Endometrium (tissue), 2 donors: ENCODE measurements around the gene GFI1B.
"Not testable (repeated sequence)": the region's sequence is repeated elsewhere in the genome, so short reads cannot be mapped to it uniquely, and the experiment has no call there.

Experiments
- FAIRE-seq: peaks from 2 replicates; lab custom pipeline; 2012; peaks lifted over from hg19 to GRCh38; lab: Jason Lieb, UNC
- donor health status: control.
- donor health status: control.

Gene GFI1B

DNA sequence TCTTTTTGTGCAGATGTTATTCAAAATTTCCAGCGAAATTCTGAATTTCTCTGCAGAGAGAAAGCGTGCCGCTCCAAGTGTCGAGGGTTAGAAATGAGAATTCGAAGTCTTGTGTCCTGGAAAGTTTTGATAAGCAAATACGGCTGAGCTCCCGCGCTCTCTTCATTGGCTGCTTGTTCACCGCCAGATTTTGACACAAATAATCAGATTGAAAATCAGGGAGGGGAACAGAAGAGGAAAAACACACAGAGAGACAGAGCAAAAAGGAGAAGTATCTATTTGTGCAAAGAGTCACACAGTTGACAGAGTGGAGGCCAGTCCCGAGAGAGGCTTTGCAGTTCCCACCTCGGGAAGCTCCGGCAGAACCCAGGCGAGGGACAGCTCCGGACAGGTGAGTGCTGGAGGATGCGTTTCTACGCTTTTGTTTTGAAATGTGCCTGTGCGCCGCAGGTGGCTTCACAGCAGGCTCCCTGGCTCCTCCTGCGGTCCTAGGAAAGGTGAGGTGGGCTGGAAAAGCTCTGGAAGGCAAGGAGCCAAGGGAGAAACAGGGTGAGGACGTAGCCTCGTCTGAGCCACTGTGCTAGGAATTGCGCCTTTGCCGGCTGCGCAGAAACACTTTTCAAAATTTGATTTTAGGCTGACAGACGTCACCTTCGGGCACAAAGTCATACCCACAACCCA, at the start of gene GFI1B:
GFI1B (plus strand) TSS at position 244 of the 681 bp plus-strand sequence. CDS start 7,985 bp downstream, outside the sequence.
- FAIRE-seq = no peak

DNA sequence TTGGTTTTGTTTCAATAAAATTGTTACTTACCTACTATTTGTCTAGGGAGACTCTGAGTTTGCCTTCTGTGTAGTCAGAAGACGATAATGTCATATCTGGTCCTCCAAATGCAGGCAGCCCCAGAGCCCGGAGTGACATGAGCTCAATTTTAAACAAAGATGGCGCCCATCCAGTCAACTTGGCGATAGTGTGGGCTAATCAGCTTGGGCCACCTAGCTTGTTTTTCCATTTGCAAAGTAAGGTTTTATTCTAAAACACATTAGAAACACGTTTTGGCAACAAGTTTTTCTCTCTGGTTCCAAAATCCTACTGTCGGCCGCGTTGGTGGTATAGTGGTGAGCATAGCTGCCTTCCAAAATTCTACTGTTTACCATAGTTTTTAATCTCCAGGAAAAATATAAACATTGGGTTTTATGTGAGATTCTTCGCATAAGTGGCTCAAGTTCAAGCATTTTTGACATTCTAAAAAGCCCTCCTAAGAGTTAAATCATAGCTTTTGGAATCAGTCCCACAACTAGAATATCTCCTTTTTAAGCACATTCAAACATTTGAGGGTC, 47.2 kb upstream of the GFI1B start:
- FAIRE-seq = no peak

DNA sequence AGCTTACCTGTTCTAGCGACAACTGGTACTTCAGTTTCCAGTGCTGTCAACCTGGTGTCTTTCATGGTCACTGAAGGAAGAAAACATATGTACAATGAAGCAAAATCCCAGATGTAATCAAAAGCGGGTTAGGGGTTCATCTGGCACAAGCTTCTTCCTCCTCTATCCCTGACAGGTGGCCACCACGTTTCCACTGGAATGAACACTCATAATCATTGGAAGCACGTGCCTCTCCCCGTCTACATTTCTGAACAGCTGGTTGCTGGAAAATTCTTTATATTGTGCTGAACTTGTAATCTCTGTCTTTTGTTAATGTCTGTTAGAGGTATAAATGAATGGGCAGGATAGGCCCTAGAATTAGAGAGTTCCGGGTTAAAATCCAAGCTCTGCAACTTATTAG, 43.5 kb upstream of the GFI1B start:
- FAIRE-seq = no peak

DNA sequence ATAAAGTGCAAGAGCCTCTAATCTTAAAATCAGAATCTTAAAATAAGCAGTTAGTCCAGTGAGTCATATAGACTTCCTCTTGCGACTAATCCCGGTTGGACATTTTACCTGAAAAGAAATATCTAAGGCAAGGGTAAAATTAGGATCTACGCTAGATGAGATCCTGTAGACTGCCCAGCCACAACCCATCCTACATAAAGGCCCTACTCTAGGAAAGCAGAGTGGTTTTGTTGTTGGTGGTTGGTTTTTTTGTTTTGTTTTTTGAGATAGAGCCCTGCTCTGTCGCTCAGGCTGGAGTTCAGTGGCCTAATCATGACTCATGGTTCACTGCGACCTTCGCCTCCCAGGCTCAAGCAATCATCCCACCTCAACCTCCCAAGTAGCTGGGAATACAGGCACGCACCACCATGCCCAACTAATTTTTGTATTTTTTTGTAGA, 41.0 kb upstream of the GFI1B start:
- FAIRE-seq = no peak

DNA sequence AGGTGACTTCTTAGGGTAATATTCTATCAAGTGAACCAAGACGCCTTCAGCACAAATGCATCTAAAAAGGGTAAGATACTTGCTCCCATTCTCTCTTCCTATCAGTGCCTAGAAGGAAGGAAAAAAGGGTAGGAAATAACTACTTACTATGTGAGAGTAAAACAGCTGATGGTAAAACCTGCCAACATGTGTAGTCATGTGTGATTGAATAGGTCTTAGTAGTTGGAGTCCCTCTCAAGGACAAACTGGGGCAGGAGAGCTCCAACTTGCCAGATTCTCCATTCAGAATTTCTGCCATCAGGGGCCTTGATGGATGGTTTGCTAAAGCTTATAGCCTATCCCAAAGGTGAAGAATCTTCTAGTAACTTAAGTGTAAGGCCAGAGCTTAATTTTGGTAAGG, 39.3 kb upstream of the GFI1B start:
- FAIRE-seq = no peak

DNA sequence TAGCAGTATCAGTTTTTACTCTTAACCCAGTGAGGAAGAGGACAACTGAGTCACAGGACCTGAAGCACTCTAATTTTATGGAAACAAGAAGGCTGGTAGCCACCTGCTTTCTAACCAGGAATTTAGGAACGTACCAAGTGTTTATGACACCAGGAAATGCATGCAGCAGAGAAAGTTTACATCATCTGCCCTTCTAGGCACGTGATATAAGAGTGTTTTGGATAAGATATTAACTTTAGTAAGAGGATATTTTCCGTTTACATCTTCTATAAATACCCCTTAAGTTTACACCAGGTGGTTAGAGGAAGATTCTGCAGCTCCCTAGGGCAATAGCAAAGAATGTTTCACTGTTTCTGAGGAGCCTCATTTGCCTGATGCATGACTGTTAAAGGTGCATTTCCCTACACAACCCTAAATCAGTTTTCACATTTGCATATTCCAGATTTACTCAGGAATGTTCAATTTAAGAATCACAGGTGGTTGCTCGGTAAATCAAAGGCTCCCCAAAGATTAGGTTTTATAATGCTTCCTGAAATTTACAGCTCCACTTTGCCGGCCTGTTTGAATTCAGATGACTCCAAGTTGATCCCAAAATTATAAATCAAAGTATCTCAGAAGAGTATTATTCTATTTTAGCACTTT, 35.8 kb upstream of the GFI1B start:
- FAIRE-seq = no peak

DNA sequence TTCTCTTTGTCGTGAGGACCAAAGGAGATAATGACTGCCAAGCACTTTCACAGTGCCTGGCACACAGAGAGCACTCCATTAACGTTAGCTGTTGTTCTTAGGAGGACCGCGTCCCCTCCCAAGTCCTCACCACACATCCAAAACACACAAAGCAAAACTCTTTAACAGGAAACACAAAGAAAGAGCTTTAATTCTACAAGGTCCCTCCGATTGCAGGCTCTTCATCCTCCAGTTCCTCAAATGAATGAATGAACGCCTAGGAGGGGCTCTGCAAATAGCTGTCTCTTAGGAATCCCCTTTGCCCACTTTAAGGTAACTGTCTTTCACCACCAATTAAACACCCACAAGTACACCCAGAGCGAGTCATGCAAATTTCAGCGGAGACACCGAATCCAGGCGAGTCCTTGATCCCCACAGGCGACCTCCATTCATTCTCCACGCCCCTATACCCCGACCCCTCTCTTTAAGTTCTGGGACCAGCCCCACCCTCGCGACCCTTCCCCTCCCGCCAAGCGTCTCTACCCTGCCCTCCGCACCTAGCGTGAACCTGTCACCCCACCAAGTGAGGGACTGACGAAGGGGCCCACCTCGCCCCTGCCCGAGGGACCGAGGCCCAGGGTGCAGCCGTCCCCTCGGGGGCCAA, 34.7 kb upstream of the GFI1B start:
- no peak for FAIRE-seq

DNA sequence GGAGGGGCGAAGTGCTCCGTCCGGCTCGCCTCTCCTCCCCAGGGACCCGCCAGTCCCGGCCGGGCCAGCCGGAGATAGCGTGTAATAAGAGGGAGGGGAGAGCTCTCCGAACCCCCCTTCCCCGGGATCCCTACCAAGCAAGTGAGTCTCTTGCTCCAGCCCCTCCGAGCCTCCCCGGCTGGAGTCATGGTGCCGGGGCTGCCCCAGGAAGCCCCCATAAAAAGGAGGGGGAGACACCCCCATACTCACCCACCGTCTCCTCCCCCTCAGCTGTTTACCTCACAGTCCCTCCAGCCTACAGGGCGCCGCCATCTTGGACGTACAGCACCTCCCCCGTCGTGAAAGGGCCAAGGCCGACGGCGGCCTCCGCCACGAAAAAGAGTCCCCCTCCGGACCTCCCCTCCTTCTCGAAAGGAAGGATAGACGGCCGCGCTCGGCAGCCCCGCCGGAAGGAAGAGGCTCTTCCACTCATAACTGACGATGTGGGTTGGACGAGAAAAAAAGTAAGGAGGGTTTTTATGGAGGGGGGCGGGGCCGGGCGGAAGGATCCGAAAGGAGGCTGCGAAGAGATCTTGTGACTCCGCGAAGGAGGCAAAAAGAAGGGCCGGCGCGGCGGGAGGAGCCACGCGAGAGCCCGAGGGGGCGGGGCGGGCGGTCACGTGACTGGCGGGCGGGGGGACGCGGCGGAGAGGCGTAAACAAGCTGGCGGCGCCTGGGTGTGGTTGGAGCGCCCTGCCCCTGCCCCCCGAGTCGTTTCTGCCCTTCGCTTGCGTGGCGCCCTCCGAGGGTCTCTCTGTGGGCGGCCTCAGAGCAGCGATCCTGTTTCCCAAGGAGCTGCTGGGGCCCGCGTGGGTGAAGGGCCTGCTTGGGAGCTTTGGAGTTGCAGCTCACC, 34.0 kb upstream of the GFI1B start, which contains the start of gene TSC1:
TSC1 (minus strand) TSS at position 323 of the 892 bp plus-strand sequence. CDS start 15,744 bp downstream, outside the sequence.
- FAIRE-seq = no peak

DNA sequence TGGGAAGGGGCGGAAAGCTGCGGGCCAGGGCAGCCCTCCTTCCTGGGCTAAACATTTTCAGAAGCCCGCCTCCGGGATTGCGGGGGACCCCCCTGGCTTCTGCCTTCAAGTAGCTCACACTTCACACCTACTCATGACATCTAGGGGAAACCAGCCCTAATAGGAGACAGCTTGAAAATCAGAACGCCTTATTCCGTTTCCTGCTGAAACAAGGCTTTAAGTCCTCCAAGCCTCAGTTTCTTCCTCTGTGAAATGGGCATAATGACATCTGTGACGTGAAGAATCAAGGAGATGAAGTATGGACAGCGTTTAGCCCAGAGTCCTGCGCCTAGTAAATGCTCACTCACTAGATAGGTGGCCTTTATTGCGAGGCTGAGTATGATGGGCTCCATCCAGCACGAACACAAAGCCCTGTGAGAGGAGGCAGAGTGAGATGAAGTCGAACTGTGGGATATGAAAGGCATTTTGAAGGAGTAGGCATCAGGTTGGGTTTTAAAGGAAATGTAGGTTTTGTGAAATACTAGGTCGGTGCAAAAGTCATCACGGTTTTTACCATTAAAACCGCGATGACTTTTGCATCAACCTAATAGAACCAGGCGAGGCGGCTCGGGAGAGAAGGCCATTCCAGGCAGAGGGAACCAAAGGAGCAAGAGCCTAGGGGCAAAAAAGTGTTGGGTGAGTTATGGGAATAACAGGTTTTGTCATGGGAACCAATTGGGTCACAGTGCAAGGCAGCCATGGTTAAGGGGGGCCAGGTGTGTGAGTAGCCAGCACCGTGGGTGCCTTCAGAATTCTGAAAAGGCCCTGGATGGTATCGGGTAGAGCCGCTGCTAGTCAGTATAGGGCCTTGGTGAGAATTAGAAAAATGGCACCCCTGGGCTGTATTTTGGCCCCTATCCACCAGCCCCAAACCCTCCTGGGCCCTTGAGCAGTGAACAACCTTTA, 33.0 kb upstream of the GFI1B start:
- no peak for FAIRE-seq

DNA sequence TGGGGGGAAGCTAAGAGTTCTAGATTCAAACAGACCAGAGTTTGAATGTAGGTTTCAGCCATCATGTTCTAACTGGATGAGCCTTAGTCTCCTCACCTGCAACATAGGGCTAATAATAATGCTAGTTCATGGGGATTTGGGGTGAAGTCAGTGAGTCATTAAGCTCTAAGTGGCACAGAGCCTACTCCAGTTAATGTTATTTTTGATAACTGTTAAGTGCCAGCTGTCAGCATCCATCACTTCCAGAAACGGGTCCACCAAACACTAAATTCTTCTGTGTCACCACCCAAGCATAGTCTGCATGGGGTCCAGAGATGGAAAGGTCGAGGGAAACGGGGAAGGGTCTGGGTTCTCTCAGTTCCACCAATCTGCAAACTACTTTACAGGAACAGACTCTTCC, 32.3 kb upstream of the GFI1B start:
- FAIRE-seq = no peak

DNA sequence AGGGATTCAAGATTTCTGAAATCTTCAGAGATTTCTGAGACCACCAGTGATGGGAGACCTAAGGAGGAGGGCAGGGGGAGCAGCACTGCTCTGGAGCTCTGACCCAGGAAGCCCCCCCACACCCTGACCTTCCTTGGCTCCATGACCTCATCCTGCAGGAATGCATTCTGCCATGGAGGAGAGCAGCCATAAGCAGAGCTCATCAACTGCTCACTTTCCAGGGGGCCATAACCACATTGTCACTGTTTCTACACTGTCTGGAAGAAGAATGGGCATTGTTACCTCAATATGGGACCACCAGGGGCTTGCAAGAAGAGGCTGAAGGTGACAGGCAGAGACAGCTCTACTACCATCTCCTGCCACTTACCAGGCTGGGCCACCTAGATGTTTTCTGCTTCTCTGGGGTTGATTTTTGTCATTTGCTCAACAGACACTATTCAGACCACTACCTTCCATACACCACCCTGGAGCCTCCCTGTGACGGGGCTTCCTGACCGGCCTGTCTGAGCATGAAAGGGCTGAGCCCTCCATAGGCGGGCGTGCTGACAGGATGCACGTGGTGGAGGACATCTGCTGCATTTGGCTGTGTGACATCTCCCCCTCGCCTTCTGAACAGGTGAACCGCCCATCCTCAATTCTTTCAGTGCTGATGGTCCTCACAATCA, 31.7 kb upstream of the GFI1B start:
- FAIRE-seq = no peak

DNA sequence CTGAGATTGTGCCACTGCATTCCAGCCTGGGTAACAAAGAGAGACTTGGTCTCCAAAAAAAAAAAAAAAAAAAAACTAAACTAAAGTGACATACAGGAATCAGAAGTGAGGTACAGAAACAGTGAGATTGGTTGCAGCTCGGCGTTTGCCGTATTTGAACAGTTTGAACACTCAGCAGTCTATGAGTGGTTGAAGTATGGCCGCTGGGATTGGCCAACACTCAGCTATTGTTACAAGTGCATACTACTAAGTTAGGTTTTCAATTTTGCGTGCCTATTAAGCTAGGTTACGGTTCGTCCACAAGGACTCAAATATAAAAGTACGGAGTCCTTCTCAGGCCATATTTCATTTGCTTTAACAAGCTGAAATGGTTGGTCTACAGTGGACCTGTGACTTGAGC, 30.7 kb upstream of the GFI1B start:
- FAIRE-seq = no peak

DNA sequence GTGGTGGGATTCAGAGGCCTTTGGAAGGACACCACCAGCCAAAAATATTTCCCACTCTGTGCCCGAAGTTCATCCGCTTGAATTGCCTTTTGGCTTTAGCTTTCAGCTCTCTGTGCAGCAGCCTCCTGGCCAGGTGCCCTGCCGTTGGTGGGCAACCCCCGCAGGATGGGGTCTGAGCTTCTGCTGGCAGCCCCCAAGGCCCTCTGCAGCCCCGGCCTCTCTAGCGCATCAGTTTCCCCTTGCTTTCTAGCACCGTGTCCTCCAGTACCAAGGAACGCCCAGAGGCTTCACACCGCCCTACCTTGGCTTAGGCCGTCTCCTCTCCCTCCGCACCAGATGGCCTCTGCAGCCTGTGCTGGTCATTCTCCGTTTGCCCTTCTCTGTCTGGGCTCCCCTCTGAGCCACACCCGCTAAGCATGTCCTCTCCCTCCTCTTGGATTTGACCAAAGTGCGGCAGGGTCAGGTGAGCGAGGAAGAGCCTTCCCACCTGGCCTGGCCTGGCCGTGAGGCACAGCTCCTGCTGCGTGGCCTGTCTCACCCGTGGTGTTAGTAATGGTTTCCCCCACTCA, 29.9 kb upstream of the GFI1B start:
- no peak for FAIRE-seq

DNA sequence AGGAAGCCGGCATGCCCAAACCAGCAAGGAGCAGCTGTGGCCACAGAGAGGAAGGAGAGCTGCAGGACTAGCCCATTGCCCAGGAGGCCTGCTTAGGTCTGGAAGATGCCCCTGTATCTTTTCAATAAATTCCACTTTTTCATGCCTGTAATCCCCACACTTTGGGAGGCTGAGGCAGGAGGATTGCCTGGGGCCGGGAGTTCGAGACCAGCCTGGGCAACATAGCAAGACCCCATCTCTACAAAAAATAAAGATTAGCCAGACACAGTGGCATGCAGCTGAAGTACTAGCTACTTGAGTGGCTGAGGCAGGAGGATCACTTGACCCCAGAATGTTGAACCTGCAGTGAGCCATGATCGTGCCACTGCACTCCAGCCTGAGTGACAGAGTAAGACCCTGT, 28.8 kb upstream of the GFI1B start:
- FAIRE-seq = no peak

DNA sequence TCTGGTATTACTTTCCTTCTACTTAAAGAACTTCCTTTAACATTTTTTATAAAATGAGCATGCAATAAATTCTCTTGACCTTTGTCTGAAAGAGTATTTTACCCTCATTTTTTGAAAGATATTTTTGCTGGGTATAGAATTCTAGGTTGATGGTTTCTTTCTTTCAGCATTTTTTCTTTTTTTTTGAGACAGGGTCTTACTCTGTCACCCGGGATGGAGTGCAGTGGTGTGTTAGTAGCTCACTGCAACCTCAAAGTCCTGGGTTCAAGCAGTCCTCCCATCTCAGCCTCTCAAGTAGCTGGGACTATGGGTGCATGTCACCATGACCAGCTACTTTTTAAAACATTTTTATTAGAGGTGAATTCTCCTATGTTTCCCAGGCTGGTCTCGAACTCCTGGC, 23.4 kb upstream of the GFI1B start:
- no peak for FAIRE-seq

DNA sequence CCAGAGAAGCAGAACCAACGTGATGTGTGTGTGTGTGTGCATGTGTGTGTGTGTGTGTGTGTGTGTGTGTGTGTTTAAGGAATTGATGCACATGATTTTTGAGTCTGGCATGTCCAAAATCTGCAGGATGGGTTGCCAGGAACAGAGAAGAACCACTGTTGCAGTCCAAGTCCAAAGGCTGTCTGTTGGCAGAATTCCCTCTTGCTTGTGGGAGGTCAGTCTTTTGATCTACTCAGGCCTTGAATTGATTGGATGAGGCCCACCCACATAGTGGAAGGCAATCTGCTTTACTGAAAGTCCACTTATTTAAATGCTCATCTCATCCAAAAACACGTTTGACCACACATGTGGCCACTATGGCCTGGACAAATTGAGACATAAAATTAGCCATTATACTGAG, 22.7 kb upstream of the GFI1B start:
- FAIRE-seq = no peak

DNA sequence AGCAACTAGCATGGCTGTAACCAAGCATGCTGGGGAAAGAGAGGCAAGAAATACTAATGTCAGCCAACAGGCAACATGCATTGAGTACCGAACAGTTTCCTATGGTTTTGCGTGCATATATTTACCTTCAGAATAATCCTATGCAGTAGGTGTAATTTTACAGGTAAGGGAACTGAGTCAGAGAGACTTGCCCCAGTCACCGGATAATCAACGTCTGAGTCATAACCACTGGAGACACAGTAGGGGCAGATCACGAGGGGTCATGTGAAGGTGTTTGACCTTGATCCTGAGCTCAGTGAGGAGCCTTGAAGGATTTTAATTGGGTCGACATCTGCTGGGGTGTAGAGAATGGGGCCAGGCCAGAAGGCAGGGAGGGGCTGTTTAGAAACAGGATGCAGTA, 20.7 kb upstream of the GFI1B start:
- no peak for FAIRE-seq

DNA sequence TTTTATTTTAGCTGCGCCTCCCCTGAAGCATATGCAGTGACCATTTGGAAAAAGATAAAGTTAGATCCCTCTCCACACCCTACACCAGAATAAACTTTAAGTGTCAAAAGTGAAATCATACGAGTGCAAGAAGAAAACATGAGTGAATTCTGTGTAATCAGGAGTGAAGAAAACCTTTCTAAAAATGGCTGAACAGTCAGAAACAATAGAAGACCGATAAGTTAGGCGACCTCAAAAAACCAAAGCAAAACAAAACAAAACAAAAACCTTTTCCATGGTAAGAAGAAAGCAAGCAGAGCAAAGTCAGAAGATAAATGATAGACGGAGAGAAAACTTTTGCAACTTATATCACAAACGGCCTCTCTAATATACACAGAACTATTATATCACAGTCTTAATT, 17.5 kb upstream of the GFI1B start:
- no peak for FAIRE-seq

DNA sequence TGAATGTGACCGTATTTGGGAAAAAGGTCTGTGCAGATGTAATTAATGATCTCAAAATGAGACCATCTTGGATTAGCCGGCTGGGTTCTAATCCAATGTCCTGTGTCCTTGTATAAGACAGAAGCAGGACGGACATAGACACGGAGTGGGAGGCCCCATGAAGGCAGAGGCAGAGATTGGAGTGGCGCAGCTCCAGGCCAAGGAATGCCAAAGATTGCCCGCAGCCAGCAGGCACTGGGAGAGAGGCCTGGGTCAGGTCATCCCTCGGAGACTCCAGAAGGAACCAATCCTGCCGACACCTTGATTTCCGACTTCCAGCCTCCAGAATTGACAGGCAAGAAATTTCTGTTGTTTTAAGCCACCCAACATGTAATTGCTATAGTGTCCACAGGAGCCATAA, 13.0 kb upstream of the GFI1B start:
- FAIRE-seq = no peak

DNA sequence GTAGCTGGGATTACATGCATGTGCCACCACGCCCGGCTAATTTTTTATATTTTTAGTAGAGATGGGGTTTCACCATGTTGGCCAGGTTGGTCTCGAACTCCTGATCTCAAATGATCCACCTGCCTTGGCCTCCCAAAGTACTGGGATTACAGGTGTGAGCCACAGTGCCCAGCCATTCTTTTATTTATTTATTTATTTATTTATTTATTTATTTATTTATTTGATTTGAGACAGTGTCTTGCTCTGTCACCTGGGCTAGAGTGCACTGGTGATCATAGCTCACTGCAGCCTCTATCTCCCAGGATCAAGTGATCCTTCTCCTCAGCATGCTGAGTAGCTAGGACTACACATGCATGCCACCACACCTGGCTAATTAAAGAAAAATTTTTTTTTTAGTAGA, 10.6 kb upstream of the GFI1B start:
- FAIRE-seq = not testable (repeated sequence)
